Stimulated activated CD8-positive, alpha-beta memory T cell treated with anti-CD3 and anti-CD28 coated beads, Interleukin-2, amount 100 ng/mL, for 48 hours (primary cell): ENCODE measurements around the gene MAST4.

Source experiments
- DNase-seq, 2 donors: peaks; one replicate each; pipeline ENCODE4 v3.0.0-alpha.2; 2020; ENCODE audit warnings: low read depth in 2 of 2

Gene MAST4

GRCh38 chr5:66842540-66842939 lies 246.3 kb downstream of the MAST4 start:
- DNase-seq: no peak

DNA sequence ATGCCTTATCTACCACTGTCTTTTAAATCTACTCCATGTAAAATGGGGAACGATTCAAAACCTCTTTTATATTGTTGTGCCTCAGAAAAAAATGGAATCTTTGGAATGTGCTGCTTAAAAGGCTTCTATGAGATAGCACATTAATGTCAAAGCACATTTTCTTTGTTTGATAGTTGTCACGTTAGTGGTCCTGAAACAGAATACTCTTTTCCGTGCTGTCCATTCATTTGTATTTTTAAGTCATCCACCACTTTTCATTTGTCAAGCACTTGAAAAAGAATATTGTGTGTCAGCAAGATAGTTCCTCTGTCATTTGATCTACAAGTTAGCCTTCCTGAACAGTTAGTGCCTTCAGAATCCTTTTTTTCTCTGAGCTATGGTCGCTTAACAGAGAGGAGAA lies 246.9 kb downstream of the MAST4 start:
- no peak for DNase-seq

GRCh38 chr5:66848749-66849641 lies 252.8 kb downstream of the MAST4 start:
- no peak for DNase-seq

- DNase-seq: no peak
Measured at GRCh38 chr5:66849803-66850202, 253.6 kb downstream of the MAST4 start.

GRCh38 chr5:66850354-66851075 lies 254.3 kb downstream of the MAST4 start:
- DNase-seq: no peak

GRCh38 chr5:66851306-66851705 lies 255.1 kb downstream of the MAST4 start:
- no peak for DNase-seq

DNA sequence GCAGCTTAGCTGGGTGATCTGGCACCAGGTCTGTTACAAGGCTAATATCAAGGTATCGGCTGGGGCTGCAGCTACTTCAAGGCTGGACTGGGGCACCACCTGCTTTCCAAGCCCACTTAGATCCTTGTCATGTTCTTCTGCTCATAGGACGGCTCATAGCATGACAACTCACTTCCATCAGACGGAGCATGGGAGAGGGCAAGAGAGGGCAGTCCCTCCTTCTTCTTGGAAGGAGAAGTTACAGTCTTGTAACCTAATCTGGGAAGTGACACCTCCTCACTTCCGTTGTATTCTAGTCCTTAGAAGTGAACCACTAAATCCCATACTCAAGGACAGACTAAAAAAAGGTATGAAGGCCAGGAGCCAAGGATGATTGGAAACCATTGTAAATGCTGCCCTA lies 258.2 kb downstream of the MAST4 start:
- no peak for DNase-seq

DNA sequence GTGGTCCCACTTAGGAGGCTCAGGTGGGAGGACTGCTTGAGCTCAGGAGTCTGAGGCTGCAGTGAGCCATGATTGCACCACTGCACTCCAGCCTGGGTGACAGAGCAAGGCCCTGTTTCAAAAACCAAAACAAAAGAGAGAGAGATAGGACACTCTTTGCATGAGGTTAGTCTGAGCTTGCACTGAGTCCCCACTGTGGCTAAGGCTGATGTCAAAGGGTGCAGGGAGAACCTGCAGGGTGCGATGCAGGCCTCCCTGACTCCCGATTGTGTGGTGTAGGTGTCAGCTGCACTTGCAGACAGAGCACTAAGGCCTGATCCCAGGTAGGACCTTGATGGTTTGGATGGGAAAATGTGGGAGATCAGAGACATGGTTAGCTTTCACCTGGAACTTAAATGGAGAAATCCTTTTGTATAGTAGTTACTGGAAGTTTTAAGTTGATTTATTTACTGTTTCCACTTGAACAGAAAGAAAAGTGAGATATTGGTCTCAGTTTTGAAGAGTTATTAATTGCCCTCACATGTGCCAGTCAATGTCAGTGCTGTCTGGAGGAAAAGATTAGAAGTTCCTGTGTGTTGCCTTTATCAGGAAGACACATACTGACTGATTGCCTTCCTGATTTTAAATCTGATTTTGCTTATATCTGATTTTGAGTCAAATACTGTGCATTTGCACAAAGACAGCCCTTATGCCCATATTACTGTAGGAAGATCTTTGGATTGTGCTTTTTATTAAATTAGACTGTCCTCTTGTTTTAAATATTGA lies 260.0 kb downstream of the MAST4 start:
- DNase-seq: no peak

GRCh38 chr5:66859526-66859925 lies 263.3 kb downstream of the MAST4 start:
- no peak for DNase-seq

DNA sequence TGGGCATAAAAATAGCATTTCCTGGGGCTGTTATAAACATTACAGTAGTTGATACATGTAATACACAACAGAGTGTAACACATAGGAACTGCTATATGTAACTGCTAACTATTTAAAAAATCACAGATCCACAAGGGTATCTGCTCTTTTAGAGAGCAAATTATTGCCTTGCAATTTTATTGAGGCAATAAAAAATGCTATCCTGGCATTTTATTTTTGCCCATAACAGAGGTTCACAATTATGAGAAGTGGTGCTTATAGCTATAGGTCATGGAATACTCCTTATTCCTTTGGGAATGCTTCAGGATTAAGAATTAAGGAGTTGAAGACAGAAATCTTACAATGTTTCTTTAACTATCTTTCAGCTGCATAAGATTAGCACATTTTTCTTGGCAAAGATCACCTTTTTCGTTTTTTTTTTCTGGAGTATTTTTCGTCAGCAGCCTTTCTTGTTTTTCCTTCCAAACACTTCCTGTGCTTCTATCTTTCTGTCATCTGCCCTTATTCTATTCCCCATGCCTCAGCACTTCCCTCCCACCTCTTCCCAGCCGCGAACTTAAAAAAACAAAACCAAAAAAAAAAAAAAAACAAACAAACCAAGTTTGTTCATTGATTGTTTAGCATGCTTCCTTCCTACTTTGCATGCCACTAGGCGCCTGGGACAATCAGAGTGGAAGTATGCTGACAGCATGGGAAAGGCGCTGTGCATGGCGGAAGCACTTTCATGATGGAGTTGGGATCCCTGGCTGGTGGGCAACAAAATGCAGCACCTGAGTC lies 264.2 kb downstream of the MAST4 start:
- no peak for DNase-seq

GRCh38 chr5:66861402-66861801 lies 265.2 kb downstream of the MAST4 start:
- DNase-seq: no peak

GRCh38 chr5:66862020-66862419 lies 265.8 kb downstream of the MAST4 start:
- no peak for DNase-seq

GRCh38 chr5:66863243-66864170 lies 267.3 kb downstream of the MAST4 start:
- no peak for DNase-seq

DNA sequence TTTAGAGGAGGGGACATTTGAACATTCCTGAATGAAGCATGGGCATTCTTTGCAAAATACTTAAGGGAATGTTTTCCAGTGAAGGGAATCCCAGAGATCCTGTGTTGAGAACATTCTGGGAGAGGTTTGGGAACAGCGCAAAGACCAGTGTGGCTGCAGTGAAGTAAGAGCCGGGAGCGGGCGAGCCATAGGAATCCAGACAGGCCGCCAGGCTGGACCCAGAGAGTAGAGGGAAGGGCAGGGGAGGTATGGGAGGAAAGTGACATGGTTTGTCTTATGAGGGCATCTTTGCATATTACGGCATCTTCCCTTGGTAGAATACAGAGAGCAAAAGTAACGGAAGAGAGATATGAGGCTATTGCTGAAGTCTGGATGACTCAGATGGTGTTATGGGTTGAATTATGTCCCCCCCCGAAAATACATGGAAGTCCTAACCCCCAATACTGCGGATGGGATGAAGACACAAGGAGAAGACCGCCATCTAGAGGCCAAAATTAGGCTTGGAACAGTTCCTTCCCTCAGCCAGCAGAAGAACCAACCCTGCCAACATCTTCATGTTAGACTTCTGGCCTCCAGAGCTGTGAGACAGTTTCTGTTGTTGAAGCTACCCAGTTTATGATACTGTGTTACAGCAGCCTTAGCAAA lies 268.2 kb downstream of the MAST4 start:
- DNase-seq: no peak

DNA sequence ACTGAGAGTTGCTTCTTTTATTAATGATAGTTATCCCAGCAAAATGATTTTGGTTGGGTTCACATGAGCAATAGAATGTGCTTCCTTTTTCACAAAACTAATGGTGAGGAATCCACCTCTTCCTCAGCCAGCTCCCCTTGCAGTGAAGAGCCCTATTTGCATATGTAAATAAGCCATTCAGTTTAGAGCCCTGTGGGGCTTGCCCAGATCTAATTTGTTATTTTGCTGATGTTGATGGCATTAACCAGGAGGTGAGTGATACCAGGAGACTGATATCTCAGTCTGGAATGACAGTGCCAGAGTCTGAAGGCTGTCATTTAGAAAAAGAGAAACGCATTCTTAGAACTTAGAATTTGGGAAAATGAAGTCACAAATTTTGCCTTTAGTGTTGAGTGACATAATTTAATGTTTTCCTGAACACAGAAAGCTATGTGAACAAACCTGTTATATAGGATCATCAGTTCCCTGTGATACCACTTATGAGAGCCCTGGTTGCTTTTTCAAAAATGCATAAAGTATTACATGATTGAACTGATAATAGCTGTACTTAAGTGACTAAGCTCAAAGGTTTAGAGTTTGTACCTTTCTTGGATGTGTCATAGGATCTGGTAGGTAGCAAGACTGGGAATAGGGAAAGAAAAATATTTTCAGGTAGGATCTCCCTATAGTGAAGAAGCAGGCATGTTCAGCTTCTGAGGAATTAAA lies 271.6 kb downstream of the MAST4 start:
- DNase-seq: no peak

- no peak for DNase-seq
Measured at GRCh38 chr5:66869347-66869746, 273.2 kb downstream of the MAST4 start.

GRCh38 chr5:66870708-66871107 lies 274.5 kb downstream of the MAST4 start:
- DNase-seq: no peak

DNA sequence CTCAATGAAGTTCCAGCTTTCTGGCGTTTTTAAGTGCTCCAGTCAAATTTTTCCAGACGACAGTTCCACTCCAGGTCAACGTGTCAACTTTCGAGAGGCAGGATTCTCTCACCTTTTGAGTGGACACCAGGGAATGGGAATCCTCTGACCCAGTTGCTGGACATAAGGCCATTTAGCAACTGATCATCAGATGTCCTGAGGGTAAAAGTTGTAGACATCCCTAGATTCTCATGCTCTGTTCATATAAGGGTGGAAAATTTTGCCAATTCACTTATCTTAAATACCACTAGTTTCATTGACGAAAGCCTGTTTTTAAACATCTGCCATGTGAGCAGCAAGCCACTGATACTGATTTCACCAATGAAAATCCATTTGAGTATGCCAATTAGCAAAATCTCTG lies 275.5 kb downstream of the MAST4 start:
- no peak for DNase-seq

- no peak for DNase-seq
Measured at GRCh38 chr5:66872736-66873331, 276.6 kb downstream of the MAST4 start.
